CD4-positive, CD25-positive, alpha-beta regulatory T cell (primary cell): ENCODE data around the gene TRIM8. TPM values are rescaled to one million over a fixed set of nuclear protein-coding genes. Genes with fewer than 3 reads are reported as not detected.

ENCODE experiments used
- ATAC-seq, 2 donors: fragments of 150-1000 bp; cut with Tn5 transposase; one replicate each; pipeline ENCODE4 v1.10.0; 2021; ENCODE audit warnings: low read depth in 2 of 2, moderate number of reproducible peaks in 2 of 2, moderate library complexity in 1 of 2
- DNase-seq, 3 donors: peaks; one replicate each; pipeline versions ENCODE4 v3.0.0 to v3.0.0-alpha.2; 2012 to 2022; ENCODE audit warnings: mixed read lengths in 1 of 3
- H3K27ac ChIP-seq: one replicate; pipeline ENCODE4 v1.7.0; 2013; ENCODE audit warnings: mild to moderate bottlenecking, low read length; ENCODE audit not compliant: insufficient read depth, poor library complexity, severe bottlenecking
- H3K27me3 ChIP-seq: one replicate; pipeline ENCODE4 v1.7.0; 2013; ENCODE audit warnings: low read length; ENCODE audit not compliant: control insufficient read depth, insufficient read depth
- H3K36me3 ChIP-seq: one replicate; pipeline ENCODE4 v1.7.0; 2013; ENCODE audit warnings: mild to moderate bottlenecking, low read length, moderate library complexity; ENCODE audit not compliant: control insufficient read depth, insufficient read depth
- H3K4me1 ChIP-seq: 2 replicates; pipeline ENCODE4 v1.7.0; 2013; ENCODE audit warnings: mild to moderate bottlenecking, low read length; ENCODE audit not compliant: insufficient read depth, control insufficient read depth, poor library complexity, severe bottlenecking
- H3K4me3 ChIP-seq: one replicate; pipeline ENCODE4 v1.7.0; 2013; ENCODE audit warnings: low read depth, mild to moderate bottlenecking, low read length, moderate library complexity
- H3K9me3 ChIP-seq, 2 experiments: 1 replicate in 1 of 2; 2 replicates in 1 of 2; pipeline ENCODE4 v1.7.0; 2013; ENCODE audit warnings: low read length in 2 of 2, mild to moderate bottlenecking in 1 of 2, moderate library complexity in 1 of 2; ENCODE audit not compliant: control insufficient read depth in 2 of 2
- H3K27ac Mint-ChIP-seq, 3 donors: one replicate each; pipeline ENCODE4 v1.8.0; 2020 to 2022; ENCODE audit warnings: mild to moderate bottlenecking in 3 of 3, mixed read lengths in 3 of 3, moderate library complexity in 2 of 3
- H3K27me3 Mint-ChIP-seq: one replicate; pipeline ENCODE4 v1.8.0; 2022; ENCODE audit warnings: mild to moderate bottlenecking, mixed read lengths
- H3K36me3 Mint-ChIP-seq: one replicate; pipeline ENCODE4 v1.8.0; 2020; ENCODE audit warnings: mixed read lengths
- H3K4me1 Mint-ChIP-seq, 4 donors: one replicate each; pipeline ENCODE4 v1.8.0; 2020 to 2022; ENCODE audit warnings: mixed read lengths in 4 of 4, mild to moderate bottlenecking in 1 of 4
- H3K4me3 Mint-ChIP-seq, 4 donors: one replicate each; pipeline ENCODE4 v1.8.0; 2020 to 2022; ENCODE audit warnings: mild to moderate bottlenecking in 4 of 4, mixed read lengths in 4 of 4, moderate library complexity in 3 of 4
- H3K9me3 Mint-ChIP-seq, 7 donors: one replicate each; pipeline ENCODE4 v1.8.0; 2020 to 2022; ENCODE audit warnings: mixed read lengths in 7 of 7, mild to moderate bottlenecking in 3 of 7, moderate library complexity in 2 of 7
- polyA plus RNA-seq, 4 donors: library from polyadenylated mRNA; unstranded; fragments of 300-500 nt; fragmentation: Illumina TruSeq; gene quantifications; one replicate each; pipeline ENCODE4 v1.2.3, GENCODE V29; 2021
- total RNA-seq: library from RNA; stranded (reverse); gene quantifications from one replicate; pipeline ENCODE4 v1.2.3, GENCODE V29; 2022

TRIM8 gene
- total and polyA plus RNA-seq, 5 donors from 2014 or later, result 30.2 to 73.4 (median 36.8) TPM

GRCh38 chr10:102650655-102651454, 6.6 kb downstream of the TRIM8 start:
- H3K27me3 ChIP-seq, result no peaks in the 10 kb centered on the region
- H3K27me3 Mint-ChIP-seq, result no peaks in the 10 kb centered on the region
- no peaks in the 10 kb centered on the region for H3K9me3 Mint-ChIP-seq
- peaks cover 77% of the 10 kb centered on the region for H3K4me1 ChIP-seq
- DNase-seq (no peak), ATAC-seq (no peak)
- peaks cover 0 to 82% (median 38%) of the 10 kb centered on the region in 4 donors for H3K4me1 Mint-ChIP-seq
- peaks cover 38% of the 10 kb centered on the region for H3K36me3 ChIP-seq
- H3K27ac ChIP-seq, result peak overlapping the region; percentile 54
- H3K4me3 Mint-ChIP-seq, result peak overlapping the region in 1 of 4 donors; percentile 68
- H3K27ac Mint-ChIP-seq, result peak overlapping the region; percentile 63 to 92 (median 87)
- no peaks in the 10 kb centered on the region for H3K9me3 ChIP-seq
- no peak overlapping the region for H3K4me3 ChIP-seq
- H3K36me3 Mint-ChIP-seq, result peaks cover 18% of the 10 kb centered on the region

GRCh38 chr10:102651455-102652169, 7.3 kb downstream of the TRIM8 start:
- Mint-ChIP-seq H3K27ac (peak overlapping the region; percentile 43 to 92 (median 87)), H3K36me3 (peaks cover 15% of the 10 kb centered on the region), H3K4me1 (peaks cover 0 to 76% (median 37%) of the 10 kb centered on the region in 4 donors), H3K4me3 (peak overlapping the region; percentile 51 to 74 (median 64)), H3K27me3 (no peaks in the 10 kb centered on the region), H3K9me3 (no peaks in the 10 kb centered on the region)
- Histone ChIP-seq H3K9me3 (no peaks in the 10 kb centered on the region), H3K27ac (peak overlapping the region; percentile 47), H3K4me3 (no peak overlapping the region), H3K4me1 (peaks cover 69% of the 10 kb centered on the region), H3K36me3 (peaks cover 46% of the 10 kb centered on the region), H3K27me3 (no peaks in the 10 kb centered on the region)
- DNase-seq (no peak), ATAC-seq (no peak)

DNA sequence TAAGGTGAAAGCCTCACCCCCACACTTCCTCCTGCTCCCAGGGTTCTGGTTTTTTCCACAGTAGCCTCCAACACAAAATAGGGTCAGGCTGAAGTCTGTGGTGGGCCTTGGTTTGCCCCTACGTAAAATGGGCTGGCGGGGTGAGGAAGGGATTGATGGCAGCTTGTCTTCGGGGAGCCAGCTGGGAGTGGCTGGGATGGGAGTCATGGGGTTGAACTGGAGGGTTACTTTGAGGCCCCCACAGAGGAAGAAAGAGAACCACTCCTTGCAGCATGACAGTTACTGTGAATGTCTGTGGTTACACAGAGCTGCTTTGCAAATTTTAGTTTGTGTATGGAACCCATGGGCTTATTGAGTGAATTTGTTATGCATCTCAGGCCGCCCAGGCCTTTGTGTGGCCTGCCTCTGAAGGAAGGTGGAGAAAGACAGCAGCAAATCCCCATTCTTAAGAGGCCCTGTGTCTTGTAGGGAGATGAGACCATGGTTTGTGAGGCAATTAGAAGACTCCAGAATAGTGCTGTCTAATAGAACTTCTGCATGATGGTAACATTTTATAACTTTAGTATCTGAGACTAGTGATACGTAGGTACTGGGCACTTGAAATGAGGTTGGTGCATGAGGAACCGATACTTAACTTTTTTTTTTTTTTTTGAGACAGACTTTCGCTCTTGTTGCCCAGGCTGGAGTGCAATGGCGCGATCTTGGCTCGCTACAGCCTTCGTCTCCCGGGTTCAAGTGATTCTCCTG, 8.1 kb downstream of the TRIM8 start:
- peaks cover 0 to 70% (median 36%) of the 10 kb centered on the region in 4 donors for H3K4me1 Mint-ChIP-seq
- peak in 1 of 3 donors; percentile 38 for DNase-seq
- peaks cover 17% of the 10 kb centered on the region for H3K36me3 Mint-ChIP-seq
- H3K36me3 ChIP-seq, result peaks cover 53% of the 10 kb centered on the region
- no peaks in the 10 kb centered on the region for H3K27me3 Mint-ChIP-seq
- H3K27ac Mint-ChIP-seq, result peak overlapping the region; percentile 43 to 92 (median 87)
- no peaks in the 10 kb centered on the region for H3K27me3 ChIP-seq
- H3K4me3 Mint-ChIP-seq, result peak overlapping the region in 3 of 4 donors; percentile 61 to 74 (median 68)
- H3K9me3 Mint-ChIP-seq, result no peaks in the 10 kb centered on the region
- peak overlapping the region; percentile 47 for H3K27ac ChIP-seq
- H3K4me1 ChIP-seq, result peaks cover 64% of the 10 kb centered on the region
- peak in 1 of 2 donors; percentile 13 for ATAC-seq
- no peak overlapping the region for H3K4me3 ChIP-seq
- no peaks in the 10 kb centered on the region for H3K9me3 ChIP-seq

- Histone ChIP-seq H3K9me3 (no peaks in the 10 kb centered on the region), H3K4me3 (no peak overlapping the region), H3K27me3 (no peaks in the 10 kb centered on the region), H3K36me3 (peaks cover 55% of the 10 kb centered on the region), H3K27ac (no peak overlapping the region), H3K4me1 (peaks cover 64% of the 10 kb centered on the region)
- H3K36me3 Mint-ChIP-seq, result peaks cover 22% of the 10 kb centered on the region
- no peaks in the 10 kb centered on the region for H3K27me3 Mint-ChIP-seq
- ATAC-seq, result no peak
- peak overlapping the region in 2 of 3 donors; percentile 92 for H3K27ac Mint-ChIP-seq
- H3K4me1 Mint-ChIP-seq, result peaks cover 4 to 70% (median 34%) of the 10 kb centered on the region in 4 donors
- peak overlapping the region in 3 of 4 donors; percentile 5 to 83 (median 68) for H3K4me3 Mint-ChIP-seq
- no peaks in the 10 kb centered on the region for H3K9me3 Mint-ChIP-seq
- no peak for DNase-seq
Observed at GRCh38 chr10:102653060-102653459, 8.8 kb downstream of the TRIM8 start.

GRCh38 chr10:102654566-102654965, 10.3 kb downstream of the TRIM8 start:
- Histone ChIP-seq H3K9me3 (no peaks in the 10 kb centered on the region), H3K36me3 (peaks cover 55% of the 10 kb centered on the region), H3K4me3 (no peak overlapping the region), H3K4me1 (peaks cover 54% of the 10 kb centered on the region), H3K27me3 (no peaks in the 10 kb centered on the region), H3K27ac (no peak overlapping the region)
- Mint-ChIP-seq H3K4me3 (peak overlapping the region in 1 of 4 donors; percentile 15), H3K27ac (no peak overlapping the region), H3K9me3 (no peaks in the 10 kb centered on the region), H3K36me3 (peaks cover 26% of the 10 kb centered on the region), H3K4me1 (peaks cover 12 to 68% (median 31%) of the 10 kb centered on the region in 4 donors), H3K27me3 (no peaks in the 10 kb centered on the region)
- DNase-seq (no peak), ATAC-seq (no peak)

- peaks cover 26% of the 10 kb centered on the region for H3K36me3 Mint-ChIP-seq
- Histone ChIP-seq H3K9me3 (no peaks in the 10 kb centered on the region), H3K27ac (no peak overlapping the region), H3K36me3 (peaks cover 55% of the 10 kb centered on the region), H3K27me3 (no peaks in the 10 kb centered on the region), H3K4me3 (no peak overlapping the region), H3K4me1 (peaks cover 50% of the 10 kb centered on the region)
- H3K4me3 Mint-ChIP-seq, result peak overlapping the region in 1 of 4 donors; percentile 19
- H3K4me1 Mint-ChIP-seq, result peaks cover 12 to 66% (median 31%) of the 10 kb centered on the region in 4 donors
- no peaks in the 10 kb centered on the region for H3K27me3 Mint-ChIP-seq
- no peaks in the 10 kb centered on the region for H3K9me3 Mint-ChIP-seq
- DNase-seq (no peak), ATAC-seq (no peak)
- no peak overlapping the region for H3K27ac Mint-ChIP-seq
Observed at GRCh38 chr10:102654969-102655368, 10.7 kb downstream of the TRIM8 start.

GRCh38 chr10:102656026-102656425, 11.7 kb downstream of the TRIM8 start:
- Histone ChIP-seq H3K27me3 (no peaks in the 10 kb centered on the region), H3K27ac (no peak overlapping the region), H3K4me1 (peaks cover 49% of the 10 kb centered on the region), H3K4me3 (no peak overlapping the region), H3K36me3 (peaks cover 52% of the 10 kb centered on the region), H3K9me3 (no peaks in the 10 kb centered on the region)
- Mint-ChIP-seq H3K27ac (peak overlapping the region in 1 of 3 donors; percentile 74), H3K9me3 (no peaks in the 10 kb centered on the region), H3K36me3 (peaks cover 26% of the 10 kb centered on the region), H3K4me1 (peaks cover 12 to 66% (median 35%) of the 10 kb centered on the region in 4 donors), H3K27me3 (no peaks in the 10 kb centered on the region), H3K4me3 (no peak overlapping the region)
- DNase-seq, result no peak
- ATAC-seq, result no peak
